ENCODE data around the gene SMOC1.

SMOC1 gene

GRCh38 chr14:70009961-70010360 lies 130.7 kb downstream of the SMOC1 start:
- no peak for DNase-seq (ENCODE audit: low read depth)

GRCh38 chr14:70011098-70011497 lies 131.9 kb downstream of the SMOC1 start:
- no peak for DNase-seq (ENCODE audit: low read depth)

- DNase-seq (ENCODE audit: low read depth), result no peak
Measured at GRCh38 chr14:70011708-70012107, 132.5 kb downstream of the SMOC1 start.

- no peak for DNase-seq (ENCODE audit: low read depth)
Measured at GRCh38 chr14:70013271-70013873, 134.2 kb downstream of the SMOC1 start.

- no peak for DNase-seq (ENCODE audit: low read depth)
Measured at GRCh38 chr14:70014406-70015095, 135.3 kb downstream of the SMOC1 start.

- DNase-seq (ENCODE audit: low read depth), result no peak
Measured at GRCh38 chr14:70018230-70018629, 139.0 kb downstream of the SMOC1 start.

GRCh38 chr14:70018713-70019211 lies 139.5 kb downstream of the SMOC1 start:
- no peak for DNase-seq (ENCODE audit: low read depth)

GRCh38 chr14:70019695-70020094 lies 140.5 kb downstream of the SMOC1 start:
- DNase-seq (ENCODE audit: low read depth), result no peak

- no peak for DNase-seq (ENCODE audit: low read depth)
Measured at GRCh38 chr14:70020352-70021170, 141.3 kb downstream of the SMOC1 start.

GRCh38 chr14:70021548-70022220 lies 142.5 kb downstream of the SMOC1 start:
- DNase-seq (ENCODE audit: low read depth), result no peak

GRCh38 chr14:70022771-70023445 lies 143.7 kb downstream of the SMOC1 start:
- DNase-seq (ENCODE audit: low read depth), result no peak

GRCh38 chr14:70023871-70024270 lies 144.7 kb downstream of the SMOC1 start:
- no peak for DNase-seq (ENCODE audit: low read depth)

- DNase-seq (ENCODE audit: low read depth), result peak; percentile 33
Measured at GRCh38 chr14:70027785-70028428, 148.7 kb downstream of the SMOC1 start.

GRCh38 chr14:70029296-70030132 lies 150.3 kb downstream of the SMOC1 start:
- no peak for DNase-seq (ENCODE audit: low read depth)

GRCh38 chr14:70032016-70032415 lies 152.8 kb downstream of the SMOC1 start:
- no peak for DNase-seq (ENCODE audit: low read depth)

- no peak for DNase-seq (ENCODE audit: low read depth)
Measured at GRCh38 chr14:70032447-70032846, 153.2 kb downstream of the SMOC1 start.

GRCh38 chr14:70033116-70033515 lies 153.9 kb downstream of the SMOC1 start:
- DNase-seq (ENCODE audit: low read depth), result no peak

- DNase-seq (ENCODE audit: low read depth), result no peak
Measured at GRCh38 chr14:70033561-70033960, 154.3 kb downstream of the SMOC1 start.

- no peak for DNase-seq (ENCODE audit: low read depth)
Measured at GRCh38 chr14:70034257-70034656, 155.0 kb downstream of the SMOC1 start.

GRCh38 chr14:70036665-70037064 lies 157.4 kb downstream of the SMOC1 start:
- DNase-seq (ENCODE audit: low read depth), result no peak
